RWPE2 (cell line): ENCODE data around the gene CCDC92B.

Experiments used
- ATAC-seq: fragments of 200-7000 bp; cut with Tn5 transposase; 3 replicates; pipeline ENCODE4 v1.9.1; 2021; ENCODE audit warnings: low read depth
- DNase-seq: peaks from one replicate; pipeline ENCODE4 v3.0.0-alpha.2; 2020; ENCODE audit warnings: low spot score
- H3K27ac ChIP-seq: fragments of 450-650 bp; 2 replicates; pipeline ENCODE4 v1.5.1; 2017; ENCODE audit warnings: mild to moderate bottlenecking; ENCODE audit not compliant: poor library complexity, severe bottlenecking
- H3K27me3 ChIP-seq: fragments of 250-450 bp; sonication (Bioruptor Pico); 2 replicates; pipeline ENCODE4 v1.5.1; 2021; ENCODE audit warnings: mild to moderate bottlenecking, moderate library complexity; ENCODE audit not compliant: insufficient read depth, poor library complexity, severe bottlenecking
- H3K36me3 ChIP-seq: fragments of 250-450 bp; sonication (Bioruptor Pico); 2 replicates; pipeline ENCODE4 v1.5.1; 2020; ENCODE audit warnings: low read depth, mild to moderate bottlenecking, moderate library complexity
- H3K4me1 ChIP-seq: fragments of 250-450 bp; sonication (Bioruptor Pico); 2 replicates; pipeline ENCODE4 v1.5.1; 2021; ENCODE audit warnings: mild to moderate bottlenecking, moderate library complexity; ENCODE audit not compliant: insufficient read depth, poor library complexity, severe bottlenecking
- H3K4me3 ChIP-seq: fragments of 250-450 bp; sonication (Bioruptor Pico); 2 replicates; pipeline ENCODE4 v1.5.1; 2021; ENCODE audit warnings: mild to moderate bottlenecking, moderate library complexity; ENCODE audit not compliant: severe bottlenecking
- H3K9me3 ChIP-seq: fragments of 250-450 bp; sonication (Bioruptor Pico); 2 replicates; pipeline ENCODE4 v1.5.1; 2021; ENCODE audit warnings: mild to moderate bottlenecking, moderate library complexity; ENCODE audit not compliant: severe bottlenecking
- TF ChIP-seq, protein P1 (sequence below): fragments of 450-650 bp; IDR thresholded peaks from one replicate; pipeline ENCODE4 v1.5.1; 2017; ENCODE audit warnings: mild to moderate bottlenecking, moderate library complexity; ENCODE audit not compliant: poor library complexity, severe bottlenecking

CCDC92B gene

DNA sequence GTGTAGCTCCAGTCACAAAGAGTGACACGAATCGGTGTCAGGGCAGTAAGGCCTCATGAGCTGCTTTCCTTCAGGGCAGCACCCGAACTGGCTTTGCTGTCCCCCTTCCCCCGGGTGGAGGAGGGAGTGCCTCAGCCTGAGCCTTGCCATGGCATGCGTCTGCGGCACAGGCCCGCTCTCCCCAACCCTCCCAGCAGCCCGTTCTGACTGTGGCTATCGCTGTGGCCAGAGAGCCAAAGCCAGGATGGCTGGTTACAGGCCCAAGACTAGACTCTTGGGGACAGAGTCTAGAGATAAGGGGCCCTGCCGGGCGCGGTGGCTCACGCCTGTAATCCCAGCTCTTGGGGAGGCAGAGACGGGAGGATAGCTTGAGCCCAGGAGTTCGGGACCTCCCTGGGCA lies 63.8 kb downstream of the CCDC92B start:
- DNase-seq, result no peak
- Histone ChIP-seq H3K27ac (no peak overlapping the region), H3K4me1 (no peaks in the 10 kb centered on the region), H3K9me3 (no peaks in the 10 kb centered on the region), H3K36me3 (peaks cover 51% of the 10 kb centered on the region), H3K4me3 (no peak overlapping the region), H3K27me3 (no peaks in the 10 kb centered on the region)
- no peak for ATAC-seq
- TF ChIP-seq, protein P1, sequence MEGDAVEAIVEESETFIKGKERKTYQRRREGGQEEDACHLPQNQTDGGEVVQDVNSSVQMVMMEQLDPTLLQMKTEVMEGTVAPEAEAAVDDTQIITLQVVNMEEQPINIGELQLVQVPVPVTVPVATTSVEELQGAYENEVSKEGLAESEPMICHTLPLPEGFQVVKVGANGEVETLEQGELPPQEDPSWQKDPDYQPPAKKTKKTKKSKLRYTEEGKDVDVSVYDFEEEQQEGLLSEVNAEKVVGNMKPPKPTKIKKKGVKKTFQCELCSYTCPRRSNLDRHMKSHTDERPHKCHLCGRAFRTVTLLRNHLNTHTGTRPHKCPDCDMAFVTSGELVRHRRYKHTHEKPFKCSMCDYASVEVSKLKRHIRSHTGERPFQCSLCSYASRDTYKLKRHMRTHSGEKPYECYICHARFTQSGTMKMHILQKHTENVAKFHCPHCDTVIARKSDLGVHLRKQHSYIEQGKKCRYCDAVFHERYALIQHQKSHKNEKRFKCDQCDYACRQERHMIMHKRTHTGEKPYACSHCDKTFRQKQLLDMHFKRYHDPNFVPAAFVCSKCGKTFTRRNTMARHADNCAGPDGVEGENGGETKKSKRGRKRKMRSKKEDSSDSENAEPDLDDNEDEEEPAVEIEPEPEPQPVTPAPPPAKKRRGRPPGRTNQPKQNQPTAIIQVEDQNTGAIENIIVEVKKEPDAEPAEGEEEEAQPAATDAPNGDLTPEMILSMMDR, result no peak

DNA sequence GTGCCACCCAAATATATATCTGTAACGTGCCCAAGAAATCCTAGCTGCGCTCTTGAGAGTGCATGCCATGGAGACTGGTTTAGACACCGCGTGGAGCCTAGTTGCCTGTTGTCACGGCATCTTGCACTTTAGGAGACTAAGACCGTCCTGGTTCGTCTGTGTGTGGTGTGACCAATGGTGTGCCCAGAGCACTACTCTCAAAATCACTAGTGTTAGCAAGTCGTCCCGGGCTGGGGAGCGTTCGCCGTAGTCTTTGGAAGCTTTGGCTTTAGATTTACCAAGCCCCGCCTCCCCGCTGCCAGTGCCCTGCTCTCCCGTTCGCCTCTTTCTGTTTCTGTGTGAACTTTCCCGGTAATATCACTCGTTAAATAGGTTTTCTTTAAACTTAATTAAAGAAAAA lies 64.9 kb downstream of the CCDC92B start:
- no peak overlapping the region for H3K4me3 ChIP-seq
- no peaks in the 10 kb centered on the region for H3K4me1 ChIP-seq
- H3K27me3 ChIP-seq, result no peaks in the 10 kb centered on the region
- H3K27ac ChIP-seq, result no peak overlapping the region
- ATAC-seq, result no peak
- DNase-seq, result no peak
- TF ChIP-seq, protein P1, result no peak
- H3K36me3 ChIP-seq, result peaks cover 55% of the 10 kb centered on the region
- no peaks in the 10 kb centered on the region for H3K9me3 ChIP-seq

DNA sequence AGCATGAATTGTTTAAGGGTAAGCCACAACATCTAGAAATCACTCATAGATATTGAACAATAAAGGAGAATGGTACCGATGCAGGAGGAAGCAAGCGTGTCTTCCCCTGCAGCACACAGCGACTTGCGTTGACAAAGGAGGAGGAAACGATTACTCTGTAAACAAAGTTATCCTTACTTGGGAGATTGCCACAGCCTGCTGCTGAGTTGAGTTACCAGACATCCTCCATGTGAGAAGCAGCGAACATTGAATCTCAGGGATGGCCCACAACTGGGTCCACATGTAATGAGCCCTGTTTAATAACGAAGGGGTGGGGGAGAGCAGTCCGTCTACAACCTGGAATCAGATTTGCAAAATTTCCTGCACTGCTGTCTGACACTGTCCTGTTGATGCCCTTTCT lies 65.5 kb downstream of the CCDC92B start:
- Histone ChIP-seq H3K27ac (no peak overlapping the region), H3K9me3 (no peaks in the 10 kb centered on the region), H3K4me3 (no peak overlapping the region), H3K4me1 (no peaks in the 10 kb centered on the region), H3K36me3 (peaks cover 52% of the 10 kb centered on the region), H3K27me3 (no peaks in the 10 kb centered on the region)
- DNase-seq (no peak), ATAC-seq (no peak)
- TF ChIP-seq, protein P1, result no peak

DNA sequence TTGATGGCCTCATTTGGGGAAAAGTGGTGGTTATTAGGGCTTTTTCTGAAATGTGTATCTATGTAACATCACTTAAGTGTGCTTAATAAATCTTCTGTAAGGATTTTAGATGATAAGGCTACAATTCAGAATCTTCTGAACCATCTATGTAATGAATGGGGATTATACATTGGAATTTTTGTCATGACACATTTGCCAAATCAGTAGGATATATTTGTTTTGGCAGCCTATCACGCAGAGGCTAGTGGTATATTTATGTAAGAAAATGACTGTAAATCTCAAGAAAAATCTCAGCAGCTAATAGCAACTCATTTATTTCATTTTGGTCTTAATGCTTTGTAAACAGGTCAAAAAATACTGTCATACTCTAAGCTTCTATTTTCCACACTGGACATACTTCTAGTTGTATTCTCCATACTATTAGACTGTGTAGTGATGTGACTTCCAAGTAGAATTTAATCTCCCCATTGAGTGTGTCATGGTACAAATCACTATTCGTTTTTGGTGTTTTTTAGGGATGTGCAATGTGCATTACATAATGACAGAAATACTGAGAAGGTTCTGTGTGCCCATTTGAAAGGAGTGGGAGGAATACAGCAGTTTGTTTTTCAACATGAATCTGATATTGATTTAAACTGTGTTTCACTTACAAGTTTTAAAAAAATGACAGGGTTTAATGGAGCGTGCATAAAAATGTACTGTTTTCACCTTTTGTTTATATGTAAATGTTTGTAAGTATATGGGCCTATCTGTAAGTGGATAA lies 67.1 kb downstream of the CCDC92B start:
- Histone ChIP-seq H3K9me3 (no peaks in the 10 kb centered on the region), H3K27me3 (no peaks in the 10 kb centered on the region), H3K27ac (no peak overlapping the region), H3K4me1 (no peaks in the 10 kb centered on the region), H3K4me3 (no peak overlapping the region), H3K36me3 (peaks cover 67% of the 10 kb centered on the region)
- DNase-seq, result no peak
- no peak for ATAC-seq
- TF ChIP-seq, protein P1, result no peak

DNA sequence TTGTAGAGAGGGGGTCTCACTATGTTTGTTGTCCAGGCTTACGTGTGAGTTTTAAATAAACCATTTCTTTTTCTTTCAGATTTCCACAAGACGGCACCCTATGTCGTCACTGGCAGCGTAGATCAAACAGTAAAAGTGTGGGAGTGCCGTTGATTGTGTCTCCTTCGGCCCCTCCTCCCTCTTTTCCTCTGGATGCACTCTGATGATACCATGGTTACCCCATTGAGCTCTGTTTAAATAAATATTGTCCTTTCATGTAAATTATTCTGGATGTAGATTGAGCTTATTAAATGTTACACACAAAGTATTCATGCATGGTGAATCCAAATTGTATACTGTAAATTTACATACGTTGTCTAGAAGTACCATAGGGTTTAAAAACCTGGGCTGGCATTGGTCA lies 67.8 kb downstream of the CCDC92B start:
- H3K27me3 ChIP-seq, result no peaks in the 10 kb centered on the region
- peaks cover 74% of the 10 kb centered on the region for H3K36me3 ChIP-seq
- DNase-seq (no peak), ATAC-seq (no peak)
- TF ChIP-seq, protein P1, result no peak
- H3K4me3 ChIP-seq, result no peak overlapping the region
- H3K9me3 ChIP-seq, result no peaks in the 10 kb centered on the region
- H3K27ac ChIP-seq, result no peak overlapping the region
- no peaks in the 10 kb centered on the region for H3K4me1 ChIP-seq
